ENCODE measurements around the gene HS6ST2. TPM values are rescaled to one million over a fixed set of nuclear protein-coding genes. Genes with fewer than 3 reads are reported as not detected.

HS6ST2 gene
- total and polyA plus RNA-seq, 3 donors from 2014 or later, result 3.7 to 13.3 (median 7.6) TPM

GRCh38 chrX:132610536-132610935, 347.9 kb downstream of the HS6ST2 start:
- 82 to 87% methylated on average over 4 of the region's 4 CpGs for WGBS, 2 donors
- no peak for TF ChIP-seq CTCF (IDR thresholded peaks at IDR 0.05)
- TF ChIP-seq POLR2A (IDR thresholded peaks at IDR 0.05), result no peak
- H3K27me3 ChIP-seq, result no peaks in the 10 kb centered on the region
- H3K27ac ChIP-seq, result no peak overlapping the region
- intact Hi-C loops (cut with DNase I; ENCODE audit: low total_unique reads), result no loop called here
- no peak overlapping the region for H3K4me3 ChIP-seq
- no peak for DNase-seq
- H3K36me3 ChIP-seq (ENCODE audit: low read depth, missing control alignments), result no peaks in the 10 kb centered on the region
- no peaks in the 10 kb centered on the region for H3K4me1 ChIP-seq
- H3K9me3 ChIP-seq, result no peaks in the 10 kb centered on the region

- intact Hi-C loops (cut with DNase I; ENCODE audit: low total_unique reads), result no loop called here
- no peak for DNase-seq
- WGBS, 2 donors, result 82 to 89% methylated on average over 1 of the region's 1 CpG
- no peak for TF ChIP-seq POLR2A (IDR thresholded peaks at IDR 0.05)
- TF ChIP-seq CTCF (IDR thresholded peaks at IDR 0.05), result no peak
- no peak overlapping the region for H3K4me3 ChIP-seq
- H3K4me1 ChIP-seq, result no peaks in the 10 kb centered on the region
- H3K9me3 ChIP-seq, result no peaks in the 10 kb centered on the region
- no peak overlapping the region for H3K27ac ChIP-seq
- H3K36me3 ChIP-seq (ENCODE audit: low read depth, missing control alignments), result no peaks in the 10 kb centered on the region
- no peaks in the 10 kb centered on the region for H3K27me3 ChIP-seq
Measured at GRCh38 chrX:132609362-132609848, 349.0 kb downstream of the HS6ST2 start.

GRCh38 chrX:132603700-132604286, 354.6 kb downstream of the HS6ST2 start:
- no peaks in the 10 kb centered on the region for H3K9me3 ChIP-seq
- H3K4me3 ChIP-seq, result no peak overlapping the region
- WGBS, 2 donors, result 50 to 78% methylated on average over 5 to 6 of the region's 6 CpGs
- H3K27me3 ChIP-seq, result no peaks in the 10 kb centered on the region
- DNase-seq, result no peak
- H3K4me1 ChIP-seq, result no peaks in the 10 kb centered on the region
- intact Hi-C loops (cut with DNase I; ENCODE audit: low total_unique reads), result no loop called here
- H3K27ac ChIP-seq, result no peak overlapping the region
- TF ChIP-seq POLR2A (IDR thresholded peaks at IDR 0.05) (no peak), CTCF (IDR thresholded peaks at IDR 0.05) (no peak)
- no peaks in the 10 kb centered on the region for H3K36me3 ChIP-seq (ENCODE audit: low read depth, missing control alignments)

GRCh38 chrX:132602701-132603100, 355.7 kb downstream of the HS6ST2 start:
- Histone ChIP-seq H3K27me3 (no peaks in the 10 kb centered on the region), H3K27ac (no peak overlapping the region), H3K9me3 (no peaks in the 10 kb centered on the region), H3K4me1 (no peaks in the 10 kb centered on the region), H3K36me3 (ENCODE audit: low read depth, missing control alignments) (no peaks in the 10 kb centered on the region), H3K4me3 (no peak overlapping the region)
- 88 to 97% methylated on average over 4 of the region's 4 CpGs for WGBS, 2 donors
- no peak for DNase-seq
- no peak for TF ChIP-seq CTCF (IDR thresholded peaks at IDR 0.05)
- TF ChIP-seq POLR2A (IDR thresholded peaks at IDR 0.05), result no peak
- intact Hi-C loops (cut with DNase I; ENCODE audit: low total_unique reads), result no loop called here

- no peak for DNase-seq
- WGBS, 2 donors, result 95 to 96% methylated on average over 3 of the region's 3 CpGs
- H3K27ac ChIP-seq, result no peak overlapping the region
- intact Hi-C loops (cut with DNase I; ENCODE audit: low total_unique reads), result no loop called here
- no peaks in the 10 kb centered on the region for H3K9me3 ChIP-seq
- no peak overlapping the region for H3K4me3 ChIP-seq
- no peak for TF ChIP-seq CTCF (IDR thresholded peaks at IDR 0.05)
- TF ChIP-seq POLR2A (IDR thresholded peaks at IDR 0.05), result no peak
- no peaks in the 10 kb centered on the region for H3K4me1 ChIP-seq
- H3K27me3 ChIP-seq, result no peaks in the 10 kb centered on the region
- no peaks in the 10 kb centered on the region for H3K36me3 ChIP-seq (ENCODE audit: low read depth, missing control alignments)
Measured at GRCh38 chrX:132594999-132595398, 363.4 kb downstream of the HS6ST2 start.

Measured in testis (tissue), 3 donors.